Body of pancreas (tissue), 4 donors: ENCODE data around the gene VRK1. TPM values are rescaled to one million over a fixed set of nuclear protein-coding genes. Genes with fewer than 3 reads are reported as not detected.

Source experiments
- ATAC-seq: fragments of 150-250 bp; one replicate; pipeline ENCODE4 v1.9.1; 2016
- DNase-seq, 4 donors: peaks; one replicate each; pipeline ENCODE4 v3.0.0-alpha.2; 2019
- H3K27ac ChIP-seq, 4 donors: fragments of 200-600 bp; sonication (generic); 1 replicate in 3 of 4; 2 replicates in 1 of 4; pipeline versions ENCODE4 v1.5.1 to v1.6.1; 2016 to 2019; ENCODE audit warnings: mild to moderate bottlenecking in 1 of 4, mixed read lengths in 1 of 4, moderate library complexity in 1 of 4
- H3K27me3 ChIP-seq, 2 donors: fragments of 200-600 bp; sonication (generic); one replicate each; pipeline ENCODE4 v1.6.0; 2016; ENCODE audit warnings: mild to moderate bottlenecking in 1 of 2
- H3K36me3 ChIP-seq, 2 donors: fragments of 200-600 bp; sonication (generic); replicated peaks in 1 of 2; 2 replicates each; pipeline ENCODE4 v1.5.1; 2016; ENCODE audit warnings: low read depth in 2 of 2; ENCODE audit not compliant: insufficient read depth in 1 of 2
- H3K4me1 ChIP-seq: fragments of 200-600 bp; sonication (generic); one replicate; pipeline ENCODE4 v1.6.0; 2016
- H3K4me3 ChIP-seq, 2 donors: fragments of 200-600 bp; sonication (generic); 1 replicate in 1 of 2; 2 replicates in 1 of 2; pipeline ENCODE4 v1.5.1; 2016 to 2019
- H3K9me3 ChIP-seq, 3 donors: fragments of 200-600 bp; sonication (generic); 1 replicate in 2 of 3; 2 replicates in 1 of 3; pipeline ENCODE4 v1.5.1; 2016
- CTCF ChIP-seq, 7 experiments: fragments of 450-650 bp in 4 of 7; fragments of 200-600 bp in 3 of 7; sonication (generic) in 3 of 7; IDR thresholded peaks; one replicate each; pipeline ENCODE4 v1.5.1; 2016 to 2019; ENCODE audit warnings: antibody characterized with exemption in 7 of 7
- POLR2A ChIP-seq, 3 donors: fragments of 450-650 bp; IDR thresholded peaks; one replicate each; pipeline ENCODE4 v1.6.1; 2016; ENCODE audit warnings: antibody characterized with exemption in 3 of 3, mild to moderate bottlenecking in 2 of 3
- WGBS, 2 donors: methylation state at CpG; one replicate each; pipeline ENCODE4 v1.1.5; 2017; 5-methylcytosine and 5-hydroxymethylcytosine counted together
- intact Hi-C: fragments of 100-400 bp; cut with DNase I; formaldehyde crosslinking; loops from one replicate; pipeline ENCODE4 v1.15.1; 2023
- total RNA-seq, 2 donors: library from RNA; depleted of rRNA; stranded (reverse); fragments of >200 nt; gene quantifications; one replicate each; pipeline ENCODE4 v1.1.0, GENCODE V29; 2016

Gene VRK1
- total RNA-seq, 2 donors from 2014 or later: 5.6 to 10.4 TPM

- no peaks in the 10 kb centered on the region for H3K9me3 ChIP-seq
- TF ChIP-seq POLR2A (IDR thresholded peaks at IDR 0.05) (no peak), CTCF (IDR thresholded peaks at IDR 0.05) (no peak)
- 81 to 90% methylated on average over 5 of the region's 5 CpGs for WGBS, 2 donors
- no peaks in the 10 kb centered on the region for H3K27me3 ChIP-seq
- DNase-seq: no peak
- no peak for ATAC-seq
- H3K27ac ChIP-seq: no peak overlapping the region
- intact Hi-C loops: no loop called here
- H3K4me1 ChIP-seq: no peaks in the 10 kb centered on the region
- no peaks in the 10 kb centered on the region for H3K36me3 ChIP-seq
- no peak overlapping the region for H3K4me3 ChIP-seq
Observed at GRCh38 chr14:96804895-96805294, 7.7 kb downstream of the VRK1 start.

GRCh38 chr14:96805956-96806355, 8.8 kb downstream of the VRK1 start:
- no peak overlapping the region for H3K4me3 ChIP-seq
- H3K4me1 ChIP-seq: no peaks in the 10 kb centered on the region
- H3K36me3 ChIP-seq: no peaks in the 10 kb centered on the region
- no peaks in the 10 kb centered on the region for H3K9me3 ChIP-seq
- H3K27me3 ChIP-seq: no peaks in the 10 kb centered on the region
- DNase-seq: no peak
- H3K27ac ChIP-seq: no peak overlapping the region
- no peak for ATAC-seq
- TF ChIP-seq POLR2A (IDR thresholded peaks at IDR 0.05) (no peak), CTCF (IDR thresholded peaks at IDR 0.05) (no peak)
- 43 to 51% methylated on average over 4 of the region's 4 CpGs for WGBS, 2 donors
- intact Hi-C loops: no loop called here

- ATAC-seq (no peak), DNase-seq (no peak)
- Histone ChIP-seq H3K27ac (no peak overlapping the region), H3K4me3 (no peak overlapping the region), H3K36me3 (no peaks in the 10 kb centered on the region), H3K9me3 (no peaks in the 10 kb centered on the region), H3K4me1 (no peaks in the 10 kb centered on the region), H3K27me3 (no peaks in the 10 kb centered on the region)
- WGBS, 2 donors: 77 to 78% methylated on average over 3 of the region's 3 CpGs
- intact Hi-C loops: no loop called here
- TF ChIP-seq POLR2A (IDR thresholded peaks at IDR 0.05): no peak
- no peak for TF ChIP-seq CTCF (IDR thresholded peaks at IDR 0.05)
Observed at GRCh38 chr14:96806836-96807235, 9.7 kb downstream of the VRK1 start.

- Histone ChIP-seq H3K27me3 (no peaks in the 10 kb centered on the region), H3K36me3 (no peaks in the 10 kb centered on the region), H3K27ac (no peak overlapping the region), H3K9me3 (no peaks in the 10 kb centered on the region), H3K4me3 (no peak overlapping the region), H3K4me1 (no peaks in the 10 kb centered on the region)
- WGBS, 2 donors: 76 to 90% methylated on average over 4 of the region's 4 CpGs
- TF ChIP-seq CTCF (IDR thresholded peaks at IDR 0.05): no peak
- TF ChIP-seq POLR2A (IDR thresholded peaks at IDR 0.05): no peak
- no peak for ATAC-seq
- intact Hi-C loops: no loop called here
- DNase-seq: no peak
Observed at GRCh38 chr14:96808619-96809406, 11.6 kb downstream of the VRK1 start.

- TF ChIP-seq POLR2A (IDR thresholded peaks at IDR 0.05): no peak
- TF ChIP-seq CTCF (IDR thresholded peaks at IDR 0.05): no peak
- no peaks in the 10 kb centered on the region for H3K9me3 ChIP-seq
- no peaks in the 10 kb centered on the region for H3K36me3 ChIP-seq
- H3K27me3 ChIP-seq: no peaks in the 10 kb centered on the region
- H3K4me1 ChIP-seq: no peaks in the 10 kb centered on the region
- ATAC-seq: no peak
- H3K27ac ChIP-seq: no peak overlapping the region
- H3K4me3 ChIP-seq: no peak overlapping the region
- intact Hi-C loops: no loop called here
- no peak for DNase-seq
- WGBS, 2 donors: 46 to 89% methylated on average over 2 of the region's 2 CpGs
Observed at GRCh38 chr14:96811265-96811664, 14.1 kb downstream of the VRK1 start.
